Measurements from ENCODE around the gene IRF2. TPM values are rescaled to one million over a fixed set of nuclear protein-coding genes. Genes with fewer than 3 reads are reported as not detected.

Gene IRF2
- total and polyA plus RNA-seq, 2 of the 8 experiments (the other 6 are each of a cell fraction or from before 2014, with no cell fraction given) = 13.8 to 17.0 TPM

GRCh38 chr4:184470785-184471110 lies 3.6 kb downstream of the IRF2 start:
- Histone ChIP-seq H3K27ac (ENCODE audit: low read depth, low read length) (no peak overlapping the region), H2BK15ac (ENCODE audit: low read length) (no peak overlapping the region), H3K27me3 (replicated peaks in 1 of 4; ENCODE audit: control insufficient read depth in 3 of 4, extremely low read depth in 1 of 4, insufficient read depth in 3 of 4, low read length in 3 of 4) (no peaks in the 10 kb centered on the region), H3K79me1 (ENCODE audit: low read depth, low read length) (peaks cover 3% of the 10 kb centered on the region; the same call in 1 of the 2 replicates), H3K4me2 (ENCODE audit: insufficient read depth in 1 of 2, low read depth in 2 of 2, low read length in 2 of 2) (no peak overlapping the region), H2AK5ac (ENCODE audit: low read depth, low read length) (no peak overlapping the region), H3K56ac (replicated peaks; ENCODE audit: insufficient read length, low read depth, low read length) (no peak overlapping the region), H4K8ac (ENCODE audit: extremely low read depth, insufficient read depth, low read length) (no peak overlapping the region), H3K23ac (ENCODE audit: insufficient read length) (no peak overlapping the region), H2BK120ac (replicated peaks; ENCODE audit: low read depth, low read length) (no peak overlapping the region), H4K20me1 (replicated peaks in 1 of 2; ENCODE audit: control insufficient read depth in 1 of 2, insufficient read depth in 2 of 2, low read length in 2 of 2) (peaks cover 0 to 11% of the 10 kb centered on the region in 2 experiments), H3K9ac (replicated peaks in 1 of 4; ENCODE audit: extremely low read depth in 1 of 4, low read depth in 3 of 4, low read length in 3 of 4) (no peak overlapping the region), H2BK20ac (ENCODE audit: low read length) (no peak overlapping the region), H3K36me3 (ENCODE audit: control insufficient read depth in 2 of 4, insufficient read depth in 4 of 4, low read length in 3 of 4) (no peaks in the 10 kb centered on the region), H3K79me2 (ENCODE audit: control insufficient read depth in 1 of 2, insufficient read depth in 2 of 2, low read length in 2 of 2) (peaks cover 0 to 80% of the 10 kb centered on the region in 2 experiments; a peak in 3 of 4 replicates), H3K18ac (ENCODE audit: extremely low read depth, low read length) (no peak overlapping the region), H3K4ac (replicated peaks; ENCODE audit: insufficient read length, low read depth, low read length) (no peak overlapping the region), H4K91ac (replicated peaks; ENCODE audit: insufficient read length, low read length) (no peak overlapping the region), H3K4me3 (ENCODE audit: extremely low read depth in 1 of 4, insufficient read depth in 2 of 4, low read depth in 3 of 4, low read length in 4 of 4) (no peak overlapping the region), H2AFZ (ENCODE audit: low read length) (no peak overlapping the region), H3K9me3 (ENCODE audit: insufficient read depth in 2 of 2, low read depth in 1 of 2, low read length in 1 of 2) (no peaks in the 10 kb centered on the region), H3K23me2 (ENCODE audit: low read depth, low read length) (peaks cover 17% of the 10 kb centered on the region), H2BK12ac (ENCODE audit: low read depth, low read length) (no peak overlapping the region), H4K5ac (ENCODE audit: insufficient read length, low read depth, low read length) (no peak overlapping the region), H3K14ac (ENCODE audit: insufficient read length) (no peak overlapping the region), H2BK5ac (ENCODE audit: low read depth, low read length) (no peak overlapping the region), H3K4me1 (replicated peaks in 1 of 4; ENCODE audit: control insufficient read depth in 3 of 4, insufficient read depth in 4 of 4, low read length in 3 of 4) (peaks cover 0 to 4% (median 3%) of the 10 kb centered on the region in 4 experiments; a peak in 5 of 7 replicates)
- 82% methylated on average over 2 of the region's 2 CpGs; no CpG with 5 or more reads in 1 of the 2 experiments for WGBS, 2 experiments (ENCODE audit: extremely low coverage in 1 of 2, insufficient coverage in 1 of 2, insufficient read length in 1 of 2, insufficient replicate concordance in 2 of 2, low coverage in 1 of 2, low lambda C conversion rate in 2 of 2, missing lambda C conversion rate in 1 of 2)
- no peak for TF ChIP-seq CHD1 (IDR thresholded peaks at IDR 0.05; ENCODE audit: low read depth, low read length)
- no peak for TF ChIP-seq HDAC2 (IDR thresholded peaks at IDR 0.05; ENCODE audit: borderline replicate concordance in 1 of 2, low read depth in 2 of 2, low read length in 2 of 2)
- POLR2A ChIA-PET (ENCODE audit: partially characterized antibody) = no interaction called here
- CTCF ChIA-PET (ENCODE audit: partially characterized antibody) = interaction anchor here (0.6 kb wide), 1 partner anchor 13 kb away, joined by 3 read pairs; no protein-coding TSS in a partner anchor
- FAIRE-seq = no peak
- DNase-seq (ENCODE audit: low read depth in 1 of 2, low spot score in 2 of 2) = no peak
